HCT116 (cell line): ENCODE results near the gene SP140L. TPM values are rescaled to one million over a fixed set of nuclear protein-coding genes. Genes with fewer than 3 reads are reported as not detected.

Source experiments
- ATAC-seq: fragments of 200-7000 bp; cut with Tn5 transposase; 2 replicates; pipeline ENCODE4 v1.9.1; 2020; ENCODE audit warnings: mild to moderate bottlenecking, moderate library complexity
- BruUV-seq: library from RNA; stranded (reverse); fragments of 400-500 nt; replicated peaks from 2 replicates; lab custom pipeline; 2021; lab: Mats Ljungman, UMichigan
- CTCF ChIA-PET: fragments of 300-600 bp; sonication (Branson Sonifier 250); formaldehyde crosslinking; loops from one replicate; lab custom pipeline; 2021; ENCODE audit warnings: antibody characterized with exemption; lab: Charles Lee
- POLR2A ChIA-PET: fragments of 300-600, 350-600 bp; sonication (Branson Sonifier 250); formaldehyde crosslinking; loops from one replicate; lab custom pipeline; 2021; ENCODE audit warnings: antibody characterized with exemption; lab: Charles Lee
- RAD21 ChIA-PET, 2 experiments: fragments of 300-600 bp; sonication (Branson Sonifier 250); formaldehyde crosslinking; loops; one replicate each; lab custom pipeline; 2023; ENCODE audit warnings: low total read pairs in 2 of 2; ENCODE audit not compliant: uncharacterized antibody in 2 of 2, unreplicated experiment in 2 of 2, low non-redundant PET in 1 of 2; lab: Charles Lee
- DNase-seq: peaks from one replicate; pipeline ENCODE4 v3.0.0-alpha.2; 2010; ENCODE audit warnings: low read depth, low spot score
- H2AFZ ChIP-seq: fragments of 200-600 bp; shearing (Covaris generic), sonication (generic); 2 replicates; pipeline ENCODE4 v1.6.1; 2017; ENCODE audit warnings: low read depth, mixed run types, mixed read lengths, antibody characterized with exemption, low read length; ENCODE audit not compliant: poor library complexity, severe bottlenecking
- H3K27ac ChIP-seq: 2 replicates; pipeline ENCODE4 v1.5.1; 2012; ENCODE audit warnings: low read depth, low read length
- H3K27me3 ChIP-seq: fragments of 200-600 bp; sonication (generic); 2 replicates; pipeline ENCODE4 v1.6.1; 2016; ENCODE audit warnings: mixed run types, low read length, mixed read lengths; ENCODE audit not compliant: insufficient read depth
- H3K36me3 ChIP-seq, 2 experiments: fragments of 200-500 bp in 1 of 2; fragments of 200-600 bp in 1 of 2; sonication (Bioruptor generic) in 1 of 2; sonication (generic) in 1 of 2; 2 replicates each; pipeline versions ENCODE4 v1.5.1 to v1.6.1; 2014 to 2016; ENCODE audit warnings: low read length in 2 of 2, inconsistent platforms in 1 of 2, mixed read lengths in 1 of 2, mixed run types in 1 of 2; ENCODE audit not compliant: insufficient read depth in 2 of 2, control insufficient read depth in 1 of 2
- H3K4me1 ChIP-seq, 2 experiments: fragments of 200-600 bp in 1 of 2; sonication (generic) in 1 of 2; 2 replicates each; pipeline versions ENCODE4 v1.5.1 to v1.6.1; 2012 to 2017; ENCODE audit warnings: low read length in 2 of 2, inconsistent platforms in 1 of 2, mild to moderate bottlenecking in 1 of 2, mixed read lengths in 1 of 2, mixed run types in 1 of 2, moderate library complexity in 1 of 2; ENCODE audit not compliant: insufficient read depth in 2 of 2, control insufficient read depth in 1 of 2
- H3K4me2 ChIP-seq: fragments of 200-600 bp; sonication (generic); 2 replicates; pipeline ENCODE4 v1.6.1; 2017; ENCODE audit warnings: mixed run types, low read length, mixed read lengths
- H3K4me3 ChIP-seq, 2 experiments: fragments of 200-600 bp in 1 of 2; sonication (generic) in 1 of 2; replicated peaks in 1 of 2; 2 replicates each; pipeline ENCODE4 v1.5.1; 2011 to 2016; ENCODE audit warnings: low read length in 2 of 2, control low read depth in 1 of 2, low read depth in 1 of 2, mild to moderate bottlenecking in 1 of 2, mixed read lengths in 1 of 2, mixed run types in 1 of 2
- H3K79me2 ChIP-seq: fragments of 200-600 bp; sonication (generic); 2 replicates; pipeline ENCODE4 v1.6.1; 2017; ENCODE audit warnings: mild to moderate bottlenecking, mixed run types, low read length, moderate library complexity, mixed read lengths; ENCODE audit not compliant: insufficient read depth
- H3K9ac ChIP-seq: fragments of 200-600 bp; sonication (generic); 2 replicates; pipeline ENCODE4 v1.6.1; 2016; ENCODE audit warnings: low read length, mixed read lengths
- H3K9me2 ChIP-seq: fragments of 200-600 bp; sonication (generic), shearing (Covaris generic); 2 replicates; pipeline ENCODE4 v1.6.1; 2017; ENCODE audit warnings: mixed run types, mild to moderate bottlenecking, moderate library complexity; ENCODE audit not compliant: insufficient read depth
- H3K9me3 ChIP-seq, 2 experiments: fragments of 200-500 bp in 1 of 2; fragments of 200-600 bp in 1 of 2; sonication (Bioruptor generic) in 1 of 2; sonication (generic) in 1 of 2; 2 replicates each; pipeline ENCODE4 v1.6.1; 2014 to 2017; ENCODE audit warnings: low read length in 2 of 2, mixed read lengths in 2 of 2, inconsistent platforms in 1 of 2, low read depth in 1 of 2, mild to moderate bottlenecking in 1 of 2, mixed run types in 1 of 2, moderate library complexity in 1 of 2; ENCODE audit not compliant: control insufficient read depth in 1 of 2, insufficient read depth in 1 of 2
- H4K20me1 ChIP-seq: fragments of 200-600 bp; sonication (generic), shearing (Covaris generic); 2 replicates; pipeline ENCODE4 v1.6.1; 2017; ENCODE audit warnings: mixed run types, mild to moderate bottlenecking, moderate library complexity; ENCODE audit not compliant: insufficient read depth
- CBX3 ChIP-seq: IDR thresholded peaks from 2 replicates; pipeline ENCODE4 v1.6.1; 2012; ENCODE audit warnings: low read depth
- CEBPB ChIP-seq: IDR thresholded peaks from 2 replicates; pipeline ENCODE4 v1.6.1; 2012; ENCODE audit warnings: low read depth
- JUND ChIP-seq: IDR thresholded peaks from 2 replicates; pipeline ENCODE4 v1.6.1; 2012
- YY1 ChIP-seq: IDR thresholded peaks from 2 replicates; pipeline ENCODE4 v1.6.1; 2011; ENCODE audit warnings: low read length, low read depth, moderate library complexity, mild to moderate bottlenecking; ENCODE audit not compliant: insufficient replicate concordance; ENCODE audit errors: extremely low read depth
- ZNF274 ChIP-seq: fragments of 200-500 bp; sonication (Bioruptor generic); IDR thresholded peaks from 2 replicates; pipeline ENCODE4 v1.6.1; 2014; ENCODE audit warnings: mild to moderate bottlenecking, low read depth, low read length, inconsistent platforms
- intact Hi-C: fragments of 100-400 bp; cut with micrococcal nuclease; formaldehyde crosslinking; loops from 2 replicates; pipeline ENCODE4 v1.10.0; 2022
- total RNA-seq: library from RNA; stranded (reverse); gene quantifications from one replicate; pipeline ENCODE4 v1.2.1, GENCODE V29; 2021; ENCODE audit not compliant: unreplicated experiment
- TF ChIP-seq, protein P1 (sequence below), 3 experiments: fragments of 200-600 bp in 1 of 3; sonication (generic) in 1 of 3; IDR thresholded peaks in 2 of 3; conservative IDR thresholded peaks in 1 of 3; 2 replicates each; pipeline ENCODE4 v1.5.1; 2012 to 2017; ENCODE audit warnings: low read depth in 2 of 3, low read length in 2 of 3, antibody characterized with exemption in 1 of 3, borderline replicate concordance in 1 of 3, control low read depth in 1 of 3, mild to moderate bottlenecking in 1 of 3, mixed read lengths in 1 of 3, mixed run types in 1 of 3, moderate library complexity in 1 of 3; ENCODE audit not compliant: insufficient read depth in 1 of 3
- TF ChIP-seq, protein P2 (sequence below): IDR thresholded peaks from 2 replicates; pipeline ENCODE4 v1.6.1; 2012

SP140L gene
- total RNA-seq, 1 experiment from 2014 or later: 28.9 TPM

GRCh38 chr2:230360028-230360427 is 33.0 kb downstream of the SP140L start:
- H3K4me3 ChIP-seq: no peak overlapping the region
- no peak overlapping the region for H3K4me2 ChIP-seq
- H2AFZ ChIP-seq: no peak overlapping the region
- H3K9me3 ChIP-seq: no peaks in the 10 kb centered on the region
- no TSS peak for BruUV-seq
- H3K4me1 ChIP-seq: no peaks in the 10 kb centered on the region
- no peak overlapping the region for H3K9ac ChIP-seq
- DNase-seq (no peak), ATAC-seq (no peak)
- CTCF ChIA-PET: no interaction called here
- TF ChIP-seq, protein P1, sequence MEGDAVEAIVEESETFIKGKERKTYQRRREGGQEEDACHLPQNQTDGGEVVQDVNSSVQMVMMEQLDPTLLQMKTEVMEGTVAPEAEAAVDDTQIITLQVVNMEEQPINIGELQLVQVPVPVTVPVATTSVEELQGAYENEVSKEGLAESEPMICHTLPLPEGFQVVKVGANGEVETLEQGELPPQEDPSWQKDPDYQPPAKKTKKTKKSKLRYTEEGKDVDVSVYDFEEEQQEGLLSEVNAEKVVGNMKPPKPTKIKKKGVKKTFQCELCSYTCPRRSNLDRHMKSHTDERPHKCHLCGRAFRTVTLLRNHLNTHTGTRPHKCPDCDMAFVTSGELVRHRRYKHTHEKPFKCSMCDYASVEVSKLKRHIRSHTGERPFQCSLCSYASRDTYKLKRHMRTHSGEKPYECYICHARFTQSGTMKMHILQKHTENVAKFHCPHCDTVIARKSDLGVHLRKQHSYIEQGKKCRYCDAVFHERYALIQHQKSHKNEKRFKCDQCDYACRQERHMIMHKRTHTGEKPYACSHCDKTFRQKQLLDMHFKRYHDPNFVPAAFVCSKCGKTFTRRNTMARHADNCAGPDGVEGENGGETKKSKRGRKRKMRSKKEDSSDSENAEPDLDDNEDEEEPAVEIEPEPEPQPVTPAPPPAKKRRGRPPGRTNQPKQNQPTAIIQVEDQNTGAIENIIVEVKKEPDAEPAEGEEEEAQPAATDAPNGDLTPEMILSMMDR (IDR thresholded peaks at IDR 0.05 in 2 of 3, conservative IDR thresholded peaks at IDR 0.05 in 1 of 3; ENCODE audit: borderline replicate concordance in 1 of 3, insufficient read depth in 1 of 3, low read depth in 2 of 3, low read length in 2 of 3): no peak
- TF ChIP-seq CEBPB (no peak), CBX3 (no peak), JUND (no peak), ZNF274 (no peak), YY1 (no peak)
- TF ChIP-seq, protein P2, sequence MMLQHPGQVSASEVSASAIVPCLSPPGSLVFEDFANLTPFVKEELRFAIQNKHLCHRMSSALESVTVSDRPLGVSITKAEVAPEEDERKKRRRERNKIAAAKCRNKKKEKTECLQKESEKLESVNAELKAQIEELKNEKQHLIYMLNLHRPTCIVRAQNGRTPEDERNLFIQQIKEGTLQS: no peak
- POLR2A ChIA-PET: no interaction called here
- H3K36me3 ChIP-seq: peaks cover 3 to 9% of the 10 kb centered on the region in 2 experiments; a peak in 2 of 4 replicates
- no peaks in the 10 kb centered on the region for H3K9me2 ChIP-seq
- no peak overlapping the region for H3K27ac ChIP-seq
- H4K20me1 ChIP-seq: no peaks in the 10 kb centered on the region
- no peaks in the 10 kb centered on the region for H3K27me3 ChIP-seq
- H3K79me2 ChIP-seq: no peaks in the 10 kb centered on the region
- RAD21 ChIA-PET: no interaction called here
- intact Hi-C loops: no loop called here
